NCI-H446 (cell line): Measurements from ENCODE around the gene PHACTR3.

Source experiments
- DNase-seq, 2 experiments: peaks; one replicate each; lab custom pipeline; 2025; lab: John Stamatoyannopoulos, UW

The PHACTR3 gene

GRCh38 chr20:59696476-59696875, 92.1 kb downstream of the PHACTR3 start:
- no peak for DNase-seq

GRCh38 chr20:59697068-59697467, 92.7 kb downstream of the PHACTR3 start:
- DNase-seq, result no peak

- DNase-seq, result no peak
Measured at GRCh38 chr20:59698598-59698997, 94.3 kb downstream of the PHACTR3 start.

- DNase-seq, result peak; percentile 22 to 83
Measured at GRCh38 chr20:59701236-59701635, 96.9 kb downstream of the PHACTR3 start.

GRCh38 chr20:59703046-59703445, 98.7 kb downstream of the PHACTR3 start:
- no peak for DNase-seq

GRCh38 chr20:59705651-59706399, 101.5 kb downstream of the PHACTR3 start:
- DNase-seq, result no peak

- DNase-seq, result no peak
Measured at GRCh38 chr20:59706400-59706693, 102.0 kb downstream of the PHACTR3 start.

GRCh38 chr20:59708326-59708725, 104.0 kb downstream of the PHACTR3 start:
- DNase-seq, result no peak

- no peak for DNase-seq
Measured at GRCh38 chr20:59709636-59710035, 105.3 kb downstream of the PHACTR3 start.

- DNase-seq, result no peak
Measured at GRCh38 chr20:59718071-59718470, 113.7 kb downstream of the PHACTR3 start.

GRCh38 chr20:59718751-59719150, 114.4 kb downstream of the PHACTR3 start:
- DNase-seq, result no peak

GRCh38 chr20:59720013-59720412, 115.7 kb downstream of the PHACTR3 start:
- no peak for DNase-seq

- DNase-seq, result no peak
Measured at GRCh38 chr20:59721386-59721785, 117.0 kb downstream of the PHACTR3 start.

- no peak for DNase-seq
Measured at GRCh38 chr20:59723108-59723500, 118.8 kb downstream of the PHACTR3 start.

- peak; percentile 6 to 53 for DNase-seq
Measured at GRCh38 chr20:59723607-59724456, 119.5 kb downstream of the PHACTR3 start.

GRCh38 chr20:59724457-59725366, 120.4 kb downstream of the PHACTR3 start:
- DNase-seq, result no peak

- no peak for DNase-seq
Measured at GRCh38 chr20:59725476-59726280, 121.3 kb downstream of the PHACTR3 start.

- DNase-seq, result no peak
Measured at GRCh38 chr20:59726281-59726595, 121.9 kb downstream of the PHACTR3 start.

GRCh38 chr20:59728722-59729430, 124.5 kb downstream of the PHACTR3 start:
- DNase-seq, result no peak

- DNase-seq, result no peak
Measured at GRCh38 chr20:59729506-59729905, 125.2 kb downstream of the PHACTR3 start.

GRCh38 chr20:59730722-59731121, 126.4 kb downstream of the PHACTR3 start:
- peak; percentile 44 to 65 for DNase-seq
